PC-3 (cell line): ENCODE results near the gene MRPL43. TPM values are rescaled to one million over a fixed set of nuclear protein-coding genes. Genes with fewer than 3 reads are reported as not detected.

Source experiments
- ATAC-seq: fragments of 200-7000 bp; cut with Tn5 transposase; 2 replicates; pipeline ENCODE4 v1.9.1; 2020; ENCODE audit warnings: mild to moderate bottlenecking, moderate library complexity
- BruUV-seq: library from RNA; stranded (reverse); fragments of 400-500 nt; replicated peaks from 2 replicates; lab custom pipeline; 2021; lab: Mats Ljungman, UMichigan
- CTCF ChIA-PET: fragments of 300-600 bp; sonication (Branson Sonifier 250); formaldehyde crosslinking; loops from one replicate; lab custom pipeline; 2022; ENCODE audit warnings: antibody characterized with exemption; lab: Charles Lee
- POLR2A ChIA-PET: fragments of 300-600 bp; sonication (Branson Sonifier 250); formaldehyde crosslinking; loops from one replicate; lab custom pipeline; 2022; ENCODE audit warnings: antibody characterized with exemption; ENCODE audit not compliant: unreplicated experiment; lab: Charles Lee
- DNase-seq: peaks from one replicate; pipeline ENCODE4 v3.0.0-alpha.2; 2015
- H2AFZ ChIP-seq: fragments of 300-600 bp; sonication (generic); 2 replicates; pipeline ENCODE4 v1.6.0; 2016; ENCODE audit warnings: antibody characterized with exemption, low read length
- H3F3A ChIP-seq: fragments of 300-600 bp; sonication (generic); one replicate; pipeline ENCODE4 v1.6.0; 2017; ENCODE audit warnings: antibody characterized with exemption, low read length, control low read depth, mild to moderate bottlenecking; ENCODE audit not compliant: unreplicated experiment
- H3K27ac ChIP-seq: fragments of 300-600 bp; sonication (generic); 2 replicates; pipeline ENCODE4 v1.5.1; 2016; ENCODE audit warnings: mild to moderate bottlenecking, low read length
- H3K27me3 ChIP-seq: fragments of 300-600 bp; sonication (generic); 2 replicates; pipeline ENCODE4 v1.6.1; 2016; ENCODE audit warnings: low read length, mixed read lengths
- H3K36me3 ChIP-seq: fragments of 300-600 bp; sonication (generic); 2 replicates; pipeline ENCODE4 v1.6.1; 2016; ENCODE audit warnings: low read depth, mixed run types, low read length, mixed read lengths
- H3K4me1 ChIP-seq: fragments of 300-600 bp; sonication (generic); 2 replicates; pipeline ENCODE4 v1.5.1; 2016; ENCODE audit warnings: low read length; ENCODE audit not compliant: insufficient read depth
- H3K4me2 ChIP-seq: fragments of 300-600 bp; sonication (generic); 2 replicates; pipeline ENCODE4 v1.6.0; 2016; ENCODE audit warnings: low read length
- H3K4me3 ChIP-seq: fragments of 300-600 bp; sonication (generic); 2 replicates; pipeline ENCODE4 v1.5.1; 2016; ENCODE audit warnings: mild to moderate bottlenecking, low read length, mixed read lengths
- H3K79me2 ChIP-seq: fragments of 300-600 bp; sonication (generic); 2 replicates; pipeline ENCODE4 v1.6.1; 2017; ENCODE audit warnings: low read length, mixed read lengths
- H3K9ac ChIP-seq: fragments of 300-600 bp; sonication (generic); 2 replicates; pipeline ENCODE4 v1.6.0; 2016; ENCODE audit warnings: mild to moderate bottlenecking, low read length
- H3K9me2 ChIP-seq: fragments of 300-600 bp; sonication (generic); replicated peaks from 2 replicates; pipeline ENCODE4 v1.6.1; 2016; ENCODE audit warnings: mixed run types, low read length, mixed read lengths
- H3K9me3 ChIP-seq: fragments of 300-600 bp; sonication (generic); 2 replicates; pipeline ENCODE4 v1.6.1; 2016; ENCODE audit warnings: low read length, mixed read lengths
- H4K20me1 ChIP-seq: fragments of 300-600 bp; sonication (generic); 2 replicates; pipeline ENCODE4 v1.6.1; 2016; ENCODE audit warnings: low read length, mixed read lengths
- CTCF ChIP-seq: fragments of 300-600 bp; sonication (generic); conservative IDR thresholded peaks from 2 replicates; pipeline ENCODE4 v1.5.1; 2017; ENCODE audit warnings: antibody characterized with exemption, low read depth, mild to moderate bottlenecking, low read length
- EZH2 ChIP-seq: fragments of 300-600 bp; sonication (generic); IDR thresholded peaks from one replicate; pipeline ENCODE4 v1.6.1; 2017; ENCODE audit warnings: antibody characterized with exemption, mild to moderate bottlenecking, low read length; ENCODE audit not compliant: unreplicated experiment
- EZH2phosphoT487 ChIP-seq: fragments of 300-600 bp; sonication (generic); IDR thresholded peaks from 2 replicates; pipeline ENCODE4 v1.6.1; 2018; ENCODE audit warnings: mild to moderate bottlenecking, antibody characterized with exemption, low read length, borderline replicate concordance
- intact Hi-C: fragments of 100-400 bp; cut with micrococcal nuclease; formaldehyde crosslinking; loops from 2 replicates; pipeline ENCODE4 v1.9.0; 2023
- total RNA-seq: library from RNA; depleted of rRNA; stranded (reverse); fragments of >200 nt; gene quantifications from 2 replicates; pipeline ENCODE4 v1.2.3, GENCODE V29; 2014

MRPL43 gene
- total RNA-seq, 1 experiment from 2014 or later, result 81.0 TPM

GRCh38 chr10:100995181-100995580 is 7.9 kb upstream of the MRPL43 start:
- H3K4me3 ChIP-seq, result no peak overlapping the region
- no peak for DNase-seq
- H3K9me2 ChIP-seq, result no peaks in the 10 kb centered on the region
- H3K4me1 ChIP-seq, result peaks cover 25% of the 10 kb centered on the region
- H3K9ac ChIP-seq, result no peak overlapping the region
- TF ChIP-seq EZH2, result no peak
- no peak for TF ChIP-seq CTCF
- TF ChIP-seq EZH2phosphoT487, result no peak
- no peak for ATAC-seq
- ChIA-PET CTCF (no interaction called here), POLR2A (no interaction called here)
- no peak overlapping the region for H3K27ac ChIP-seq
- 0 out of 2 replicates have a peak, but pooled peaks cover 4% of the 10 kb centered on the region for H4K20me1 ChIP-seq
- no peaks in the 10 kb centered on the region for H3K9me3 ChIP-seq
- no peak overlapping the region for H3K4me2 ChIP-seq
- H3K36me3 ChIP-seq, result peaks cover 10% of the 10 kb centered on the region; the same call in 1 of the 2 replicates
- BruUV-seq, result no TSS peak
- H2AFZ ChIP-seq, result no peak overlapping the region
- H3F3A ChIP-seq, result no peaks in the 10 kb centered on the region
- intact Hi-C loops, result no loop called here
- peaks cover 29% of the 10 kb centered on the region for H3K79me2 ChIP-seq
- no peaks in the 10 kb centered on the region for H3K27me3 ChIP-seq

- CTCF ChIA-PET, result interaction anchor here (1.9 kb wide), 1 partner anchor 21 kb away, joined by 6 read pairs; no protein-coding TSS in a partner anchor
- H2AFZ ChIP-seq, result no peak overlapping the region
- POLR2A ChIA-PET, result no interaction called here
- peaks cover 10% of the 10 kb centered on the region for H4K20me1 ChIP-seq
- H3K4me2 ChIP-seq, result no peak overlapping the region
- peaks cover 35% of the 10 kb centered on the region for H3K79me2 ChIP-seq
- ATAC-seq (0 out of 2 replicates have a peak, but pooled peaks have one; percentile 6), DNase-seq (peak; percentile 59)
- peaks cover 16% of the 10 kb centered on the region; the same call in 1 of the 2 replicates for H3K36me3 ChIP-seq
- no peak overlapping the region for H3K27ac ChIP-seq
- H3K9me2 ChIP-seq, result no peaks in the 10 kb centered on the region
- H3F3A ChIP-seq, result no peaks in the 10 kb centered on the region
- intact Hi-C loops, result loop anchor here (1.0 kb wide), 1 partner anchor 20 kb away; no protein-coding TSS in a partner anchor
- H3K4me3 ChIP-seq, result no peak overlapping the region
- H3K9ac ChIP-seq, result no peak overlapping the region
- H3K27me3 ChIP-seq, result no peaks in the 10 kb centered on the region
- peak; percentile 68 for TF ChIP-seq CTCF
- no peak for TF ChIP-seq EZH2phosphoT487
- TF ChIP-seq EZH2, result no peak
- H3K4me1 ChIP-seq, result peaks cover 36% of the 10 kb centered on the region
- H3K9me3 ChIP-seq, result no peaks in the 10 kb centered on the region
- BruUV-seq, result TSS peak; percentile 2
Observed at GRCh38 chr10:100993986-100994708, 6.8 kb upstream of the MRPL43 start.

- Histone ChIP-seq H4K20me1 (peaks cover 14% of the 10 kb centered on the region), H3K4me1 (peaks cover 30% of the 10 kb centered on the region), H3K4me3 (peak overlapping the region; percentile 99), H3K9me2 (no peaks in the 10 kb centered on the region), H3K79me2 (peaks cover 58% of the 10 kb centered on the region), H3F3A (no peaks in the 10 kb centered on the region), H3K36me3 (peaks cover 16% of the 10 kb centered on the region; the same call in 1 of the 2 replicates), H3K9me3 (no peaks in the 10 kb centered on the region), H3K4me2 (peak overlapping the region; percentile 98), H2AFZ (no peak overlapping the region), H3K27me3 (no peaks in the 10 kb centered on the region), H3K27ac (no peak overlapping the region), H3K9ac (peak overlapping the region; percentile 97)
- TF ChIP-seq EZH2, result no peak
- TF ChIP-seq EZH2phosphoT487, result no peak
- TF ChIP-seq CTCF, result no peak
- DNase-seq, result peak; percentile 20
- ChIA-PET POLR2A (no interaction called here), CTCF (no interaction called here)
- ATAC-seq, result no peak
- intact Hi-C loops, result no loop called here
- BruUV-seq, result no TSS peak
Observed at GRCh38 chr10:100989088-100989487, 1.8 kb upstream of the MRPL43 start.
